CD4-positive, alpha-beta T cell treated with Interleukin-4 for 1 hour (primary cell): ENCODE measurements around the gene PGM1.

Experiments used
- DNase-seq, 2 donors: peaks; one replicate each; pipeline ENCODE4 v3.0.0-alpha.2; 2020 to 2022

Gene PGM1

DNA sequence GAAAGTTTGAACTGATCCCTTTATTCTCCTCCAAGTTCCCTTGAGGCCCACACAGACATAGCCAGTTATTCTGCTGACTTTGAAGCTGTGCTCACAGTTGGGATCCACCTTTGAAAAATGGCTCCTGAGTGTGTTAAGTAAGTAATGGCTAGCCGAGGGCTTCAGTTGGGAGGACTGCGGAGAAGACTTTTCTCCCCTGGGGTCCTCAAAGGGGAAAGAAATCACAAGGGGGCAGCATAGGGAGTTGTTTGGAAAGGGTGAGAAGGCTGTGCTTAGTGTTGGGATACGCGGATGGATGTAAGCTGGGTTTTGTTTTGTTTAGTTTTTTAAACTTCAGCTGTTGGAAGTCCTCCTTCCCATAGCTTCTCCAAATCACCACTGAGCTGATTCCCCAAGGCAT is 8.3 kb downstream of the PGM1 start:
- no peak for DNase-seq

DNA sequence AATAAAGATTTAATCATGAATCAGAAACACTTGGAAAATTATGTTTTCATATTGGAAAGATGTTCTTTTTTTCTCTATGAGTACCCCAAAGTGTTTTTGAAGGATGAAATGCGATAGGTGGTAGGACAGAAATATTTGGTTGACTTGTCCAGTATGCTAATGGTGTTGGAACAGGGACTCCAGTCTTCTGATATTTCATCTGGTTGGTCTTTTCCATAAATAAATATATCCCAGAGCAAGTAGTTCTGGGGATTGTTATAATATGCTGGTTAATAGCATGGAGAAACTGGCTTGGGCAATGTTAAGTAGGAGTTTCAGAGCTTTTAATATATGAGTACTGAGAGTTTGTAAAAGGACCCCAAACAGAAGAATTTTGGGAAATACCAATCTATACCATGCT is 8.7 kb downstream of the PGM1 start:
- no peak for DNase-seq

DNA sequence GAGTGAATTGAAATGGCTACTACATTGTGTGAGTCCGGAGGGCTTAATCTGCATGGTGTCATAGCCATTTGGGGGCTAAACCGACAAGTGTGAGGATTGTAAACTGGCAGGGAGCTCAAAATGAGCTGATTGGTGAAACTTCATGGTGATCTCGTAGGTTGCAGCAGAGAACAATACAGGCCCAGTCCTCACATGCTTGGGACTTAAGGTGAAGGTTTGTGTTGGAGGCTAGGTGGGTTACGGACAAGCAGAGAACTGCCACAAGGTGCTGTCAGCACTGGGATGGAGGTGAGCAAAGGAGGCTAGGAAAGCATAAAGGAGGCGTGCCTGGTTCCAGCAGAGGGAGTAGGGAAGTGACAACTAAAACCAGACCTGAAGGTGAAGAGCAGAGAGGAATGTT is 9.4 kb downstream of the PGM1 start:
- no peak for DNase-seq

DNA sequence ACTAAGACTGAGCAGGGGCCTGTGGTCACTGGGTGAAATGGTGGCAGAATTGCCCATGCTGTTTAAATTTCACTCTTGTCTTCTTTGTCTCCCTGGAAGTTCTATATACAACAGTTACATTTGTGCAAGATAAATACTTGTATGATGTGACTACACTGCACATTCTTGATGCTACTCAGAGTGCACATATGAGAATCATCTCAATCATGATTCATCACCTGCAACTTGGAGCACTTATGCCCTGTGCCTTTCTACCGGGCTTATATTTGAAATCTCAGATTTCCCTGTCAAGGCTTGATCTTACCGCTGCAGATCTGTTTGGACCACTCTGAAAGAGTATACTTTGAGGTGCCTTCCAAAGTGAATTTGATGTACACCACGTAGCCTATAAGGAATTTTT is 10.6 kb downstream of the PGM1 start:
- no peak for DNase-seq

DNA sequence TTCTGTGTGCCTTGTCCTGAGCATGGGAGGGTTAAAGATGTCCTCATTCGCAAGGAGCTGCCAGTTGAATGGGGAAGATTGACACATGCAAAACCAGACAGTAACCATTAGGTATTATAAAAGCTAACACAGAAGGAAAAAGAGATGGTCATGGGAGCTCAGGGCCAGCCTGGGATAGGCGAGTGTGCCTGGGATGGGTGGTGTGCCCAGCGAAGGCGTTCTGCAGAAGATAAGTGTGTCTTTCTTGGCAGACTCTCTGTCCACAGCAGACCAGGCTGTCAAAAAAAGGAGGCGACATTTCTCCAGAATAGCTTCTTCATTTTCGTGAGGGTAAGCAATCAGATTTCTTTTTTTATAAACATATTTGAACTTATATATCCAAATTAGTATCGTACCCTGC is 14.1 kb downstream of the PGM1 start:
- DNase-seq = no peak

DNA sequence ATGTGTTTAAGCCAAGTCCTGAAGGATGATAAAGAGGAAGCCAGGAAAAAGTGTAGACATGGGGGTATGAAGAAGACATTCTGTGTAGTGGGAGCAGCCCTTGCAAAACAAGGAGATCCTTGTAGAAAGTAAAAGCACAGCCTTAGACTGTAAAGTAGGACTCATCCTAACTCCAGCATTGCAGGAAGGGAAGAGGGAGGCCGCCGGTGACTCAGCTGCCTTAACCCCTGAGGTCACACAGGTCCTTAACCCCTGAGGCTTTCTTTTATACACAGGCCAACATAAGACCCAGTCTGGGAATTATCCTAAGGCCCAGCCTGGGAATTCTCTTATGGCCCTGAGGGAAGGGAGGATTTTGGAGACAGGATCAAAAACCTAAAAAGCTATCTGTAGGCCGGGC is 18.0 kb downstream of the PGM1 start:
- DNase-seq = no peak

DNA sequence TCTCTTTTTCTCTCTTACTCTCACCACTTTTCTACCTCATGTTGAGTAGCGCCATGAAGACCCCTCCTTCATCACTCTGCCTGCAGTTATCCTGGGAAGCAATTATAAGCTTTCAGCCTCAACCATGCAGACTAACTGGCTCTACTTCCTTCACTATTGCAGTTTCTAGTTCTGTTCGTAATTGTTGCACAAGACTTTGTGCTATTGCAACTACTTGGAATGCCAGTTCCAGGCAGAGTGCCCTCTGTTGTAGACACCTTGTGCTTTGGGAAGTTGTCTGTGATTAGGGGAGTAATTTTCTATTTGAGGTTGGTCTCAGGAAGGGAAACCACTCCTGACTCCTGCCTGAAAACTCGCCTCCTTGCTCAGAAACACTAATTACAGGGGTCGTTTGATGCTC is 19.4 kb downstream of the PGM1 start:
- DNase-seq = no peak

DNA sequence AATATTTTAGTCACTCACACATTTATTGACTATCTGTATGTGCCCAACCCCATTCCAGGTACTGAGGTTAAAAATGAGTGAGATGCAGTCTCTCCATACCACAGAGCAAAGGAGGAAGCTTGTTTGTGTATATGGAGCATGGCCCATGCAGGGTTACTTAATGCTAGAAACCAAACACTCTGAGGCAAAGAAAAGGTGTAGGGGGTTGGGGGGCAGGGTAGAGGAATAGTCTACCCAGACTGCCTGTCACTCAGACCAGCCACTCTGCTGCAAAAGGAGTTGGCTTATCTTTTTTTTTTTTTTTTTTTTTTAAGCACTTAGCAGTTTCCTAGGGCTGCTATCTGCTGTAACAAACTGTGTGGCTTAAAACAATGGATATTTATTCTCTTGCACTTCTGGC is 19.8 kb downstream of the PGM1 start:
- DNase-seq = no peak

DNA sequence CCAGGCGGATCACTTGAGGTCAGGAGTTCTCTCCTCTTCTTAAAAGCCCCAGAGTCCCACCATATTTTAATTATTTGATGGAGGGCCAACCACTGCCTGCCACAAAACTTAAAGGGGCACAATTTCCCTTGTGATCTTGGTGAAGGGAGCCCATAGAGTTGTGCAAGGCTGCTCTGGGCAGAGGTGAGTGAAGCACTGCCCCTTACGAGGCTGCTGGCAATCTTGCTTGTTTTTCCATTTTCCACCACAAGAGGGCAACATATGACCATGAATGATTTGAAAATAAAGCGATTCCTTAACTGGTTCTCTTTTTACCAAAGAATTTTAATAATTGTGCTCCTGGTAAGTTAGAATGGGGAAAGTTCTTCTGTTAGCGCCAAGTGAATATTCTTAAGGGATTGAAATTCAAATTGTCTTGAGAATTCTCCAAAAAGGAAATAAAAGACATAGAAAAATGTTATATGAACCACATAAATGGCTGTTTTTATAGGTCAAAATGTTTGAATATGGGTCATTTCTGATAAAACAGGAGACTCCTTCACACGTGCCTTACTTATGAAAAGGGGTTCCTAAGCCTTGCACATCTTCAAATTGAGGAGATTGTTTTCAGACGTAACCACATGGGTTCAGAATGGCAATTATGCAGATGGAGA is 22.7 kb downstream of the PGM1 start:
- peak; percentile 55 to 80 for DNase-seq

DNA sequence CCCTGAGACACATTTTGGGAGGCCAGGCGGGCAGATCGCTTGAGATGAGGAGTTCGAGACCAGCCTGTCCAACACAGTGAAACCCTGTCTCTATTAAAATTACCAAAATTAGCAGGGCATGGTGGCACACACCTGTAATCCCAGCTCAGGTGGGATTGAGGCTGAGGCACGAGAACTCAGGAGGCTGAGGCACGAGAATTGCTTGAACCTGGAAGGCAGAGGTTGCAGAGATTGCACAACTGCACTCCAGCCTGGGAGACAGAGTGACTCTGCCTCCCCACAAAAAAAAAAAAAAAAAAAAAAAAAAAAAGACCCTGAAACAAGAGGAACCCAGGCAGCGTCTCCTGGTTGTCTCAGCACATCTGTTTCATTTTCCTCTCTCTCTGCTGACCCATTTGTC is 24.2 kb downstream of the PGM1 start:
- DNase-seq = no peak

DNA sequence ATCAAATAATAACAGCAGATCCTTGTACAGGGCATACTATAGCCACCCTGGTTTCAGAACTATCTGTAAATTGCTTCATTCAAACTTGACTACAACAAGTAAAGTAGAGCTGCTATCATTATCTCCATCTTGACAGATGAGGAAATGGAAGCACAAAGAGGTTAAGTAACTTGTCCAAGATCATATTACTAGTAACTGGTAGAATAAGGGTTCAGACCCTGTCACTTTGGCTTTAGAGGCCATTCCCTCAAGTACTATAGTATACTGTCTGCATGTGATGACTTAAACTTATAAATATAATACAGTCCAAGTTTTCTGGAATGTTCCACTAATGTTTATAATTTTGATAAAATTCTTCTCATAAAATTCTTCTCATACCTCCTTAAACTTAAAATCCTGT is 24.8 kb downstream of the PGM1 start:
- no peak for DNase-seq

DNA sequence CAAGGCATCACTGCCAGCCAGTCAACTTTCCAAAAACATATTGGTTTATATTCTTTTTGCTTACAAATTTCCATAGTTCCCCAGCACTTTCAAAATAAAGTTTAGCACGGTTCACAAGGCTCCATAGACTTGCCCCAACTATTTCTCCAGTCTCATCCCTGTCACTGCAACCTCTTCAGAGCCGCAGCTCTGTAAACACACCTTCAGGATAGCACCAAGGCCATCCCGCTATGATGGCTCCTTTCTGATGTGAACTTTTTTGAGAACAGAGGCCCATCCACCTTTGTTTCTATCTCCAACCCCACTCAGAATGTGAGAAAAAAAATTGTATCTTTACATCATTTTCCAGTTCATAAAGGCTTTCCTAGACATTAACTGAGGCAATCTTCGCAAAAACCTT is 26.3 kb downstream of the PGM1 start:
- no peak for DNase-seq

DNA sequence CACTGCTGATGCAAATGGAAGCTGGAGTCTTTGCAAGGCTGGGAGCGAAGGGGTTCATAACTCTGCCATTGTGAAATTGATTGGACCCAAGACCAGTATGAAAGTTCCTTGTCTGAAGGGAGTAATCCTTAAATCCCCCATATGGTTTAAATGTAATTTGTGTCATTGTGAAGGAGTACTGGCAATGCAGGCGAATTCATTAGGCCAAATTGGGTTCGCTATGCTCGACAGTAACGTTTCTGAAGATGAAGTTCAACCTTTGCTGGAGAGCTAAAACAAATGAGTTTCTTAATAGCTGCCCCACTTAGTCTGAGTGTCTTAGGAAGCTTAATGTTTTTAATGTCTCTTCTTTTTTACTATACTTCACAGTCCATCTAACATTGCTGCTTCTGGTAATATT is 27.5 kb downstream of the PGM1 start:
- no peak for DNase-seq

DNA sequence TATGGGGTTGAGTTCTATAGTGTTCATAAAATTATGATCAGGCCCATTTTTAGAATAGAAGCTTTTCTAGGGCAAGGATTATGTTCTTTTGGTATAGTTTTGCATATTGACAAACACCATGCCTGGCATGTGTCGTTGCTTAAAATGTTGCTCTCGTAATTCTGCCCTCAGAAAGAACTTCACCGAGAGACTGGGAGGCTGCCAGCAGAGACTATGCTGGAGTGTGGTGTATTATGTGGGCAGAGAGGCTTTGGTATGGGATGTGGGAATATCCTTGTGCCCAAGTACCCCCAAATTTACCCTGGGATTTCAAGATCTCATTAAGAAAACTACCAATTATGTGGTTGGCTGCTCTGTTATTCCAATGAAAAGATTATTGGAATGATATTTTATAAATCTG is 27.9 kb downstream of the PGM1 start:
- no peak for DNase-seq

DNA sequence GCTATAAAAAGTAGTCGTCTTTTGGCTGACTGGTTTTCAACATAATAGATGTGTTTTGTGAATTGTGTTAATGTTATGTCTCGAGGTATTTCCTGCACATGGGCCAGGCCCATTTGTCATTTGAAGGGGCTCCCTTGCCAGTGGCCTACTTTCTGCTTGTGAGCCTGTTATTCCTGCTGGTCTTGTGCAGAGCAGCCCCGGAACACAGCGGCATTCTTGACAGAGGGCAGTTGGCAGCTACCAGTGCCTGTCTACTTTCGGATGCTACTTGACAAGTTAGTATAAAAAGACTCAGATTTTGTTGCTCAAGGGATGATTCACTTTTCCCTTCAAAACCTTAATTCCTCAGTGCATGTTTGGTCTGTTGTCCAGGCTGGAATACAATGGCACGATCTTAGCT is 28.5 kb downstream of the PGM1 start:
- DNase-seq = no peak

DNA sequence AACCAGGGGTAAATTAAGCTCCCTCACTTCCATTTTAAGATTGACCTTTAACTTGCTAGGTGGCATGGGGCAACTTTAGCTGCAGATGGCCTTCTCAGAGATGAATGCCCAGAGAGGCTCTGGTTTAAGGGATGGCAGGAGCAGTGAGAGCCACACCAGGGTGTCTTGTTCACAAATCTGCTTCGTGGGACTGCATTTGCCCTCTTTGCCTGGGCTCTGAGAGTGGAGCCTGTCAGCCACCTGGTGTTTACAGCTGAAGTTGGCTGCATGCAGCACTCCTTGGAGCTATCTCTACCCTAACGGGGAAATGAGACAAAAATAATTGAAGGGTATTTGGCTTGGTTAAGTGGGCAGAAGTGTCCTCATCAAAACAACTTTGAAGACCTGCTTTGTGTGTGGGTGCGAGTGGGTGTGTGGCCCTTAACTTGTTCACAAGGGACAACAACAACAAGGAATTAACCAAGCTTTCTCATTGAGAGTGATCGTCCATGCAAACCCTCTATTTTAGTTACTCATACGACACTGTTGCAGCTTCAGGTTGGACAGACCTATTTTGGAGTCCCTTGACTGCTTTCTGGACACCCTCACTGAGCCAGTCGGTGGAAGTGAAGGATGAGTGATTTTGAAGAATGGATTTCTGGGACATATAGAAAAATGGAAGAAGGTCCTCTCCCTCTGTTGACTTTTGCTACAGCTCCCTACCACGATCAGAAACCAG is 29.8 kb downstream of the PGM1 start:
- no peak for DNase-seq

DNA sequence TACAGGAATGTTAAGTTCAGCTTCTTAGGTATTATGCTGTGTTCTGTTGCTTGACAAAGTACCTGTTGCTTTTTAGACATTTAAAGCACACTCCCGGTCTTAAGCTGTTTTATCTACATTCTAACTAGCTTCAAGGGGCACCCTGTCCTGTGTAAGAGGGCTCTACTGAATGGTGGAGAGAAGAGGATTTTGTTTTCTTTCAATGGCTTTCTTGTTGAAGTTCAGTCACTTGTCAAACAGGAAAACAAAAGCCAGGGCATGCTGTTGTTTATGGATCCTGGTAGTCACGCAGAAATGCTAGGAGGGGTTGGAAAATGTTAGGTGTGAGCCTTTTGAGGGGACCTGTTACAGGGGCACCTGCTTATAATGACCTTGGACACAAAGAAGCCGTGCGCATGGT is 30.7 kb downstream of the PGM1 start:
- no peak for DNase-seq

DNA sequence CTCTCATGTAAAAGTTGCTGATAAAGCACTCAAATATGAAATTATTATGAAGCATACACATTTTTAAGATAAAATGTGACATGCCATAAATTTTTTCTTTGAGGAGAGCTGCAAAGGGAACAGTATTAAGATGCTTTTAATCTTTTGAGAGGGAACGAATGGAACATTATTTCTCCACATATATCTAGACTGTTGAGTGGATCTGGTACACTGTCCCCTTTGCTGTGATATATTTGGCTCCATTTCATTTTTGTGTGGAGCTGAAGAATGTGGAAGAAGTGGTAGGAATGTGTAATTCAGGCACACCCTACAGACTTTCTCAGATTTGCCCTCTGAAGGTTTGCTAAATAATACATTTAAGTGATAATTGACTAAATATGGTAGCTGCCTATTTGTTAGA is 31.7 kb downstream of the PGM1 start:
- DNase-seq = no peak

DNA sequence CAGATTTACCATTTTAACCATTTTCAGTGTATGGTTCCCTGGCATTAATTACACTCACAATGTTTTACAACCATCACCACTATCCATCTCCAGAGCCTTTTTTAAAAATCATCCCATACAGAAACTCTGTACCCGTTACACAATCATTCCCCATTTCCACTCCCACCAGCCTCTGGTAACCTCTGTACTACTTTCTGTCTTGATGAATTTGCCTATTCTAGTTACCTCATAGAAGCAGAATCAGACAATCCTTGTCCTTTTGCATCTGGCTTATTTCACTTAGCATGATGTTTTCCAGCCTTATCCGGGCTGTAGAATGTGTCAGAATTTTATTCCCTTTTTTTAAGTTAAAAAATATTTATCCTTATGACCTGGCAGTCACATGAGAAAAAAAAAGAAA is 33.0 kb downstream of the PGM1 start:
- DNase-seq = no peak

DNA sequence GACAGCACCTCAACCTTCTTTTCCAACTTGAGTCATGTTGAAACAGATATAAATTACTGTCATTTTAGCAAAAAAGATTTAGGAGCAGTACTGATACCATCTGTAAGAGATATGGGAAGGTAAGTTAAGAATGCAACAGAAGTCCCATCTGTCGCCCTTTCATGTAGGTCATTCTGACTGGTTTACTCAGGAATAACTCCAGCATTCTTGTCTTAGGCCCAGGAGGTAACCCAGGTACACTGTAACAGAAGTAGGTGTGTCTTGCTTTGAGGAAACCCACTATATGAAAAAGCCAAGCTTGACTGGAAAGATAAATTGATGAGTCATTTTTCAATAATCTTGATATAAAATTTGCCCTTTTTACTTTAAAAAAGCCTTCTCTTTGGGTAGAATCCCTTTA is 35.4 kb downstream of the PGM1 start:
- DNase-seq = no peak

DNA sequence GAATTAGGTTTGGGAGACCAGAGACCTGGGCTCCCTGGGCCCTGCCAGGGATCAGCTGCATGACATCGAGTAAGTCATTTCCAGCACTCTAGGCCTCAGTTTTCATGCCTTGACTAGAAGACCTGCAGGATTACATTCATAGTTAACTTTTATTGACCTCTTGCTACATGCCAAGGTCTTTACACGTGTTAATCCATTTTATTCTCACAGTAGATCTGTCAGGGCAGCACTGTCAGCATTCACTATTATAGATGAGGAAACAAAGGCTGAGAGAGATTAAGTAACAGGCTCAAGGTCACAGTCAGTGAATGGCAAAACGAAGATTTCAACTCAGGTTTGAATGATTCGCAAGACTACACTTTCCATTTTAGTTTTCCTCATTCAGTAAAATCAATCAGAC is 37.0 kb downstream of the PGM1 start:
- DNase-seq = no peak

DNA sequence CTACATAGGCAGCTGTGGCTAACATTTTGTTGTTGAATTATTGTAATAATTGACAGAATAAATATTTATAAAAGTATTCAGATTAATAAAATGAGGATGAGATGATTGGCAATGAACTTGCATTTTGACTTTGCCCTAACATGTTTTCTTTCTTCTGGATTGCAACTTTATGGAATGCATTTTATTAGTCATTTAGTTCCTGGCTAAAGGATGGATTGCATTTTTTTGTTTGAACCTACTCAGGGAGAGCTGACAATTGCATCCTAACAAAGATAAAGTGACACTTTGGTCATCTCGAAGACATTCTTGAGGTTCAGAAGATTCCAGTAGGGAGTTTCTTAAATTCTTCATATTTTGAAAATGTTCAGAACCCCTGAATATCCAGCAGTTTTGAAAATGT is 37.5 kb downstream of the PGM1 start:
- no peak for DNase-seq

DNA sequence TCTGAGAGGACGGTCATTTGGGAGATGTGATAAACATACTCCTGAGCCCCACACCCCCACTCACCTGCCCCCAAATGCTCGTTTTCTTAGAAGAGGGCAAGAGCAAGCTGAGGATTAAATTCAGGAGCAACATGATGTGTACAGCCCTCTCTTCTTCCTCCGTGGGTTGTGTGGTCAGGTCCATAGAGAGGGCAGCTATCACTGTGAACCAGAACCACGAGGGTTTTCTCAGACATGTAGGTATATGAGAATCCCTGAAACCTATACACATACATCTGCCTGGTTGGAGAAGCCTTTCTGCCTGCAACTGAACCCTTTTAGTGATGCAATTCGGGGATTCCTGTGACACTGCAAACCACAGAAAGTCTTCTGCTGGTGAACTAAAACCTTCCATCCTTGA is 38.9 kb downstream of the PGM1 start:
- no peak for DNase-seq

DNA sequence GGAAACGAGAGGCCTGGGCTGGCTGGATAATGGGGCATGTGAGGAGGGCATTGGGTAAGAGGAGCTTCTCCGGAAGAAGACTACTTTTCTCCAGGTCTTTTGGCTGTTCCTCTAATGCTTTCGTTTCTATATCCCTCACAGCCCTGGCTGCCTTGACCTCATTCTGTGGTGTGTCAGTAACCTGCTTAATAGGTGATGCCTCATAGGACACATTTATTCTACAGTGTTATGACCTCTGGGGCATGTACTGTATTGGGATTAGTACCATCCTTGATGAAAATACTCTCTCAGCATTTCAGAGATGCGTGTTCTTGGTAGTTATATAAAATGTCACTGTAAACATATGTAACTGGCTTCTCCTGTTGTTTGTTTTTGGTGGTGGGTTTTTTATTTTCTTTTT is 40.1 kb downstream of the PGM1 start:
- DNase-seq = no peak

DNA sequence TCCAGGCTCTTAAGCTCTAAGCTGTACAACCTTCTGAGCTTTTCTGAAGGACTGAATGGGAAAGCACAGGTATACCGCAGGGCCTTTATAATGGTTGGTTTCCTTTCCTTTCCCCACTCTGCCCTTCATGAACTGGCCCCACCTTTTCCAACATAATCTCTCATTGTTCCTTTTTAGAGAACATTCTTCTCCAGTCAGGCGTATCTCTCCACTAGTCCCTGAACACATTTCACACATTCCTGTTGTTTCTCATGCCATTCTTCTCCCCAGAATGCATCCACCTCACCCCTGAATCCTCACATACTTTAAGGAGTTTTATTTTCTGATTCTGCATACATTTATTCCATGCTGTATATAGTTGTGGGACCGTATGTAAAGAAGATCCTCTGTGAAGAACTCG is 41.3 kb downstream of the PGM1 start:
- no peak for DNase-seq
